ENCODE results near the gene NLRP3.
"Not testable (repeated sequence)": the region's sequence is repeated elsewhere in the genome, so short reads cannot be mapped to it uniquely, and the experiment has no call there.

NLRP3 gene

GRCh38 chr1:247441606-247442005 lies 25.6 kb downstream of the NLRP3 start:
- DNase-seq, result peak; percentile 32

- no peak for DNase-seq
Measured at GRCh38 chr1:247442164-247442563, 26.2 kb downstream of the NLRP3 start.

GRCh38 chr1:247443641-247444040 lies 27.7 kb downstream of the NLRP3 start:
- DNase-seq, result no peak

GRCh38 chr1:247444571-247444970 lies 28.6 kb downstream of the NLRP3 start:
- no peak for DNase-seq

DNA sequence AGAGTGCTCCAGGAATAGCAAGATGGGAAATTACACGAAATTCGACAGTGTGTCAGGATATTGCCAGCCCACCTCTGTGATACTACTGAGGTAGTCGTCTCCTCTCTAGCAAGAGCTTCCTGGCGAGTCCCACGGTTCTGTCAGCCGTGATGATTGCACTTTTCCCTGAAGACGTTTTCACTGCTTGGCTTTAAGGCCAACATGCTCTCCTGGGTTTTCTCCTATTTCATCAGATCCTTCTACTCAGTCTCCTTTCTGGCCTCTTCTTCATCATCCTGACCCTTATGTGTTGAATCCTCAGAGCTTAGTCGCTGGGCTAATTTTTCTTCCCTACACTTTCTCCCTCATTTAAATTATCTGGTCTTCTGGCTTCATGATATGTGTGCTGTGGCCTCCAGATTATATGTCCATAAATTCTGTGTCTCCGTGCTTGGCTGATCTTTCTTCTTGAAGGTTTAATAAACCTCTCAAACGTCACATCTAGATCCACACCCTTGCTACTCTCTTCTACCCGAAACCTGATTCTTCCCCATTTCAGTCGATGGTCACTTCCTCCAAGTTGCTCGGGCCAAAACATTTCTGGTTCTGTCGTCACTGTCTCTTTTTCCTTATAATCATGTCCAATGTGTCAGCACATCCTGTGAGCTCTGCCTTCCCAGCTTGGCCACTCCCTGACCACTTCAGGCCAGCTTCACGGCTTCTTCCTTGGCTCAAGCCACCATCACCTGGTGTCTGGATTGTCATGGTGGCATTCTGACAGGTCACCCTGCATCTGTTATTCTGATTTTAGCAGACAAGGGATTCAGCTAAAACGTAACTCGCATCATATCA lies 29.8 kb downstream of the NLRP3 start:
- DNase-seq, result no peak

- no peak for DNase-seq
Measured at GRCh38 chr1:247447162-247447909, 31.4 kb downstream of the NLRP3 start.

GRCh38 chr1:247448107-247448791 lies 32.3 kb downstream of the NLRP3 start:
- DNase-seq, result peak; percentile 79

- DNase-seq, result no peak
Measured at GRCh38 chr1:247451388-247452010, 35.5 kb downstream of the NLRP3 start.

- no peak for DNase-seq
Measured at GRCh38 chr1:247452447-247453039, 36.6 kb downstream of the NLRP3 start.

DNA sequence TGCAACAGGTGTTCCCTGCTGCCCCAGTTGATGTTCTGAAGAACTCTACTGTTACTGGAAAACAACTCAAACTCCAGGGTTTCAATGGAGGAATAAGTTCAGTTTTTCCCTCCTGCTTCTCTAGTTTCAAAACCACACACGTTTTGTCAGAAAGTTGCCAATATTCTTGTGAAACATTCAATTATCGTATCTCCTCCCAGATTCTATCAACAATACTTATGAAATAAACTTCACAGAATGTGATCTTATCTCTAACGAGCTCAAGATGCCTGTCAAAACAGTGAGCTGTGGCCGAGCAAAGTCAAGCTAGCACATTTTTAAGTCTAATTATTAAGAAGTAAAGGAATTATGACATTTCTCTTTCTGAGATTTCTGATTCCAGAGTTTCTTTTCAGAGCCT lies 37.3 kb downstream of the NLRP3 start:
- DNase-seq, result peak; percentile 72

DNA sequence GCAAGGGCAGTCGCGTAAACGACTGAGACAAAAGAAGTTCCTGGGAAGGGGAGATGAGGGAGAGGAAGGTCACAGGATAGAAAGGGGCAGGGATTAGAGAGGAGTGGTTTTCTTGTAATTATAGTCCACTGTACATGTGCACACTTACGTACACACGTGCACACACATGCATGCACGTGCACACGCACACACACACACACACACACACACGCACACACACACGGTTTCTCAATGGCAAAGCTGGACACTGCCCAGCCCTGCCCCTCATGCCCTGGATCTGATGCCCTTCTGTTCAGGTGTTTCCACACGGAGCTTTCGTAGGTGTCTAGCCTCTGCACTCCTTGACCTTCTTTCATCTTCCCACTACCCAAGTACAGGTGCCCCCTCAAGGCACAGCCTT lies 38.0 kb downstream of the NLRP3 start:
- DNase-seq, result no peak

GRCh38 chr1:247456021-247456420 lies 40.0 kb downstream of the NLRP3 start:
- DNase-seq, result peak; percentile 49

DNA sequence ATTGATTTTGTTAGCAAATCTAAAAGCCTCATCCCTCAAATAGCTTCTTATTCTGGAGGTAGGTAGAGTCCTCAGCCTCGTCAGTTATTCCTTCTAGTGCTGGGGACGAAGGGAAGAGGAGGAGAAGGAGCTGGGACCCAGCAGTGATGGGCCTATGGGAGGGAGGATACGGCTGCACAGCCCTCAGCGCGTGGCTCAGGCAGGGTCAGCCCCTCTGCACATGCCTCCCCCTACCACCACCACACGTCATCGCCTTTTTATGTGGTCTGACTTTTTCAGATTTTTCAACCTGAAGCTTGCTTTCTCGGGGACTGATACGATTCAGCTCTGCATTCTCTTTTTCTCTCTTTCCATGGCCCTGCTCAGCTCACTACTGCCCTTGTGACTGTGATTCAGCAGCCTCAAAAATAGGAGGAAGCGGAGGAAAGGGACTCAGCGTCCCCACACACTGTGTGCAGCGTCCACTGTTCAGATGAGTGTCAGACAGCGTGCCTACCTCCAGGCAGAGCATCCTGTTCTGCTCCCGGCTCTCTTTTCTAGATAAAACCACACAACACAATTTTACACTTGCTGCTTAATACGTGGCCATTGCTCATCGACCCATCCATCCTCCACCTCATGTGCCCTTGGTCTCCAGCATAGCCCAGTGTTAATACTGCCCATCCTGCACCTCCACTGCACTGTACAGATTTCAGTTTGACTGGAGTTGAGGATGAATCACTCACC lies 41.1 kb downstream of the NLRP3 start:
- peak; percentile 47 for DNase-seq

GRCh38 chr1:247459507-247459906 lies 43.5 kb downstream of the NLRP3 start:
- no peak for DNase-seq

DNA sequence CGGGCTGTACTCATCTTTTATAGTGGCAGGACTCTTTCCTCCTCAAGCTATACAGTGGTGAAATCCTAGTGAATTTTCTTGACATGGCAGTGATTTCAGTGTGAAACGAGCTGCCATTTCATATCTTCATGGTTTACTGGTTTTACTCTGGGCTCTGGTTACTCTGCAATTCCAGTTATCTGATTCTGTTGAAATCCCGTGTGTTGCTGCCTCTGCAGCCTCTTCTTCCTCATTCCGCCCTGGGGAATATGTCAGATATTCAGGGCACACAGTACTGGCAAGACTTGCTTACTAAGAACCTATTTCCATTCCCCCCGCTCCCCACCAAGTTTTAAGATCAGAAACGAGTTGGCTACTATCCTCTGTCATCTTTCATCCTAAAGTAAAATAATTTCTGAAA lies 49.8 kb downstream of the NLRP3 start:
- peak; percentile 41 for DNase-seq

DNA sequence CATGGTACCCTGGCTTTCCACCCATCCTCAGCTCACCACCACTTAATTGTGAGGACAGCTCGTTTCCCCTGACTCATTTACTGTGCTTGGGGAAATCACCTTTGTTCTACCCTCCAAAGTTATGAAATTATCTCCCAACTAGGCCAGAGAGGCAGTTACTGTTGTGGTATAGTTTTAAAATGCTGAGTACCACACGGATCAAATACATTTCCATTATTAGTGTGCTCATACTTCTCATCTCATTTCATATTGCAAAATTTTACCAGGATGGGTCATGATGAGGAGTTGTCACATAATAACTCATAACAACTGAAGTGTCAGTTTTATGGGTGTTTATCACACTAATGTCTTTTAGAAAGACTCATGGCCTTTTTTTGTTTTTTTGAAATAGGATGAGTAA lies 51.2 kb downstream of the NLRP3 start:
- DNase-seq, result no peak

GRCh38 chr1:247468481-247469140 lies 52.6 kb downstream of the NLRP3 start:
- DNase-seq, result no peak

DNA sequence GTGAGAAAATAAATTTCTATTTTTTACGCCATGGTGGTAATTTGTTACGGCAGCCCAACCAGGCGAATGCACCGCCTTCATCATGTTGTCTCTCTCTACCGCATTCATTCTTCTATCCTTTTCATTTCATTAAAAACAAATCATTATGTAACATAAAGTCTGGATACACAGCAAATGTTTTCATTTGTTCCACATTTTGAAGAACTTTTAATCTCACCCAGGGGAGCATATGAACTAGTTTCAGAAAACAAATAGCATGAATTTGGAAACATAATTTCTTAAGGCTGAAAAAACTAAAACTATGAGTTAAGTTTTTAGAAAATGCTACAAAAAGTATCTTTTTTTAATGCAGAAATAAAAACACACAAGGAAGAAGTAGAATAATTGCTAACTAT lies 53.2 kb downstream of the NLRP3 start:
- DNase-seq, result no peak

GRCh38 chr1:247470942-247471429 lies 55.0 kb downstream of the NLRP3 start:
- not testable (repeated sequence) for DNase-seq

GRCh38 chr1:247471445-247472016 lies 55.6 kb downstream of the NLRP3 start:
- no peak for DNase-seq

DNA sequence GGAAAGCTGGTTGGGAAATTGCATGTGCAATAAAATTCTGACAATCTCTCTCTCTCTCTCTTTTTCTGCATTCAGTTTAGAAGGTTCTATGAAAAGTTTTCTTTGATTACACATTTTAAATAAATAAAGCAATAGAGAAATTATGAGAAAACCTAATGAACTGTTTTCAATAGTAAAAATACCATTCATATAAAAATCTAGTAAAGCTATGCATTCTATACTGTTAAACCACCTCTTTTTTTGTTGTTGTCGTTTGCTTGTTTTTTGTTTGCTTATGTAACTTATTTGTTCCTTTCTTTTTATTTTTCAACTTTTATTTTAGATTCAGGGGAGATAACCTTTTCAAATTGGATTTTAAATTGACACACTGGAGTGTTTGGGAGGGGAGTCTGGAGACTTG lies 56.1 kb downstream of the NLRP3 start:
- no peak for DNase-seq

All from hematopoietic multipotent progenitor cell treated with erythropoietin and hydrocortisone succinate and interleukin-3 and kit ligand, for 4 days (in vitro differentiated cells).